HG03558 (cell line): ENCODE measurements around the gene TSPEAR.
"Not testable (repeated sequence)": the region's sequence is repeated elsewhere in the genome, so short reads cannot be mapped to it uniquely, and the experiment has no call there.

Source experiments
- ATAC-seq: cut with Tn5 transposase; IDR thresholded peaks from one replicate; pipeline ENCODE4 v1.9.1; 2021; ENCODE audit warnings: moderate number of reproducible peaks; ENCODE audit not compliant: unreplicated experiment; ENCODE audit errors: extremely low read depth

Gene TSPEAR

DNA sequence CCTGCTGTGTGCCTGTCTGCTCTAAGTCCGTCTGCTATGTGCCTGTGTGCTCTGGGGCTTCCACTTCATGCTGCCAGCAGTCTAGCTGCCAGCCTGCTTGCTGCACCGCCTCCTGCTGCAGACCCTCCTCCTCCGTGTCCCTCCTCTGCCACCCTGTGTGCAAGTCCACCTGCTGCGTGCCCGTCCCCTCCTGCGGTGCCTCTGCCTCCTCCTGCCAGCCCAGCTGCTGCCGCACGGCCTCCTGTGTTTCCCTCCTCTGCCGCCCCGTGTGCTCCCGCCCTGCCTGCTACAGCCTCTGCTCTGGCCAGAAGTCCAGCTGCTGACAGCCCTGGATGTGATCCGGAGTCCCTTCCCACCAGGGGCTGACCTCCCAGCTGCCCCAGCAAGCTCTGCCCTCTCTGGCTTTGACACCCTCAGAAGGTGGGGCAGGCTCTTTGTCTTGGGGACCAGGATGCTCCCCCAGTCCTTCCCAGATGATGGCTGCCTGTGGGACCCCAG lies 73.5 kb downstream of the TSPEAR start:
- ATAC-seq: not testable (repeated sequence)

DNA sequence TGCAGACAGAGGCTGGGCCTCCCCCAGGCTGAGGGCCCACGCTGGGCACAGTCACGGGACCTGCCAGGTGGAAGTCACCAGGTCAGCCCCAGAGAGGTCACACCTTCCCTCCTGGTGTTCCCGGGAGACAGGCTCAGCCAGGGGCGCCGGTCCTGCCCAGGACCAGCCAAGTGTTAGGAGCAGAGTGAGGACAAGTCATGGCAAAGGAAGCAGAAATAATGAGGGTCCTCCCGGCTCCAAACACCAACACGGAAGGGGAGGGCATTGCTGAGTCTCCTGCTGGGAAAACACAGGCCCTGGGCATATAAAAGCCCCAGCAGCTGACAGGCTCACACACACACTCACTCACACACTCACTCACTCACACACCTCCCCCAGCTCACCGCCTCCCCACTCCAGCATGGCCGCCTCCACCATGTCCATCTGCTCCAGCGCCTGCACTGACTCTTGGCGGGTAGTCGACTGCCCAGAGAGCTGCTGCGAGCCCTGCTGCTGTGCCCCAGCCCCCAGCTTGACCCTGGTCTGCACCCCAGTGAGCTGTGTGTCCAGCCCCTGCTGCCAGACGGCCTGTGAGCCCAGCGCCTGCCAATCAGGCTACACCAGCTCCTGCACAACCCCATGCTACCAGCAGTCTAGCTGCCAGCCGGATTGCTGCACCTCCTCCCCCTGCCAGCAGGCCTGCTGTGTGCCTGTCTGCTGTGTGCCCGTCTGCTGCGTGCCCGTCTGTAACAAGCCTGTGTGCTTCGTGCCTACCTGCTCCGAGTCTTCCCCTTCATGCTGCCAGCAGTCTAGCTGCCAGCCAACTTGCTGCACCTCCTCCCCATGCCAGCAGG lies 74.1 kb downstream of the TSPEAR start, which contains the start of gene KRTAP10-10:
Gene KRTAP10-10 (plus strand): TSS at position 339 of the 833 bp plus-strand sequence. CDS start 62 bp downstream, at position 401.
- no peak for ATAC-seq

DNA sequence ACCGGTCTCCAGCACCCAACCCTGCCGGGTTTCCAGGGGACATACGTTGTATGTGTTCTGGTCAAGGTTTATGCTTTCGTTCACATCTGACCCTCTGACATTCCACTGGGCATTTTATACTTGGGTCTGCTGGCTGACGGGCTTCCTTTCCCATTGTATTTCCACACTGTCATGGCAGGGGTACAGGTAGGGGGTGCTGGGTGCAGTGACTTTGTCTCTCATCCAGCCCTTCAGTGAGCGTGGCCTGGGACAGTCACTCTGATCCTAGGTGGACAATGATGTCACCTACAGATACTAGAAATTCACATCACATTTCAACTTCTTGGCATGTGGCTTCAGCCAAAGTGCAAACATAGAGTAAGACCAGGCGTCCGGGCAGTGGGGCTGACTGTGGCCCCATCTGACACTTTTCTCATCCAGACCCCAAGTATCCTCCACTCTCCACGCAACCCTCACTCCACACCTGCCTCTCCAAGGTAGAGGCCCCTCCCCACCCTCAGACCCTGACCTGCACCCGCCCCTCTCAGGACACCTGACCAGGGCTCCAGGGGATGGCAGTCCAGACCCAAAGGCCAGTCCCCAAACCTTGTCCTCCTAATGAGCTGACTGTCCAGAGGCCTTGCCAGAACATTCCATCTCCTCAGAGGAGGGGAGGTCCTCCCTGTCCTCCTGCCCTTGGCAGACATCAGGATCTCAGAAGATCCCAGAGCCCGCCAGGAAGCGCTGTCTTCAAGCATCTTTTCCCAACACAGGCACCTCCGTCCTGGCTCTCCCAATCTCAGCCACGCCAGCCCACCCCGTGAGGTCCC lies 75.0 kb downstream of the TSPEAR start:
- no peak for ATAC-seq

DNA sequence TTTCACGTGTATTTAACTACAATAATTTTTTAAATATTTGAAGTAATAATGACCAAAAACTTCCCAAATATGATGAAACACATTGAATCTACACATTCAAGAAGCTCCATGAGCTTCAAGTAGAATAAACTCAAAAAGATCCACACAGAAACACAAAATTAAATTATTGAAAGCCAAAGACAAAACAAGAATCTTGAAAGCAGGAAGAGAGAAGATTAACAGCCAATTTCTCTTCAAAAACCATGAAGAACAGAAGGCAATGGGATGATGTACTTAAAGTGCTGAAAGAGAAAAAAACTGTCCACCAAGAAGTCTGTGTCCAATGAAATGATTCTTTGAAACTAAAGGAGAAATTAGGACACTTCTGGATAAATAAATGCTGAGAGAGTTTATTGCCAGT lies 79.3 kb downstream of the TSPEAR start:
- ATAC-seq: no peak

DNA sequence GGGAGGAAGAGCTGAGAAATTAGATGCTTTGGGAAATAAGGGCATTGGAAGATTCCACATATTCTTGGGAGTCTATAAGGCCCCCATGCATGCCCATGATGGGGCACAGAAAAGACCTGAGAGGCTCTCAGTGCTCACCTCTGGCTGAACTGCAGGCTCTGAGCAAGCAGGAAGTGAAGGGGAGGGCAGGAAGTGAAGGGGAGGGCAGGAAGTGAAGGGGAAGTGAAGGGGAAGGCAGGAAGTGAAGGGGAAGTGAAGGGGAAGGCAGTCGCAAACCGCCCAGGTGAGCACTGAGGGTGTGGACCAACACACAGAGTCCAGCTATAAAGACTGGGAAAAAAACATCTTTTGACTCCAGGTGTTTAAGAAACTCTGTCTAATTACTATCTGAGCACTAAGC lies 80.9 kb downstream of the TSPEAR start:
- no peak for ATAC-seq

DNA sequence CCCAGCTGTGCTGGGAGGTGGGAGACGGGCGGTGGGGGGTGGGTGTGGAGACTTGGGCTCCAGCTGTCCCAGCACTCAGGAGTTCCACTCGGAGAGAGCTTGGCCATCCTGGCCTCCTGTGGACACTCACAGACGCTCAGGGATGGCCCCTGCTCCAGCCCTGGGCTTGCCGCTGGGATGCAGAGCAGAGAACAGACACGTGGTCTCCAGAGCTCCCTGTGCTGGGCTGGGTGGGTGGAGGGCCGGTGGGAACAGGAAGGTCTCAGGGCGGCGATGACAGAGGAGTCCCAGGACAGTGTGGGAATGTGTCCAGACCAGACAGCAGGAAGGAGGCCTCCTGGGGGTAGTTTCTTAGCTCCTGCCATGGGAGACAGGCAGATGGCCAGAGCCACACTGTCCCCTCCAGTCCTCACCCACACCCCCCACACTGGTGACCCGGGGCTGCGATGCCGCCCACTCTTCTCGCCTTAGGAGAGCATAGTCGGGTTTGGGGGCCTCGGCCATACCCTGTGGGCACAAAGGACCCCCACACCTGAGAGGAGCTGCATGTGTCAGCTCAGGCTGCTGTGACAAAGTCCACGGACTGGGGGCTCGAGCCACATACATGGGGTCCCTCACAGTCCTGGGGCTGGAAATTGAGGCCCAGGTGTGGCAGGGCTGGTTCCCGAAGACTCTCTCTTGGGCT lies 82.5 kb downstream of the TSPEAR start:
- no peak for ATAC-seq

DNA sequence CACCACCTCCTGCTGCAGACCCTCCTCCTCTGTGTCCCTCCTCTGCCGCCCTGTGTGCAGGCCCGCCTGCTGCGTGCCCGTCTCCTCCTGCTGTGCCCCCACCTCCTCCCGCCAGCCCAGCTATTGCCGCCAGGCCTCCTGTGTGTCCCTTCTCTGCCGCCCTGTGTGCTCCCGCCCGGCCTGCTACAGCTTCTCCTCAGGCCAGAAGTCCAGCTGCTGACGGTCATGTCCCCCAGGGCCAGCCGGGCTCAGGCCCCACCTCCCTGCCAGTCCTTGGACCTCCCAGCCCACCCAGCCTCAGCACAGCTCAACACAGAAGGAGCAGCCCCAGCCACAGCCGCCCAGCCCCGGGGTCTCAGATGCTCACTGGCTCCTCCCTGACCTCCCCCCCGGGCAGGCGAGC lies 83.5 kb downstream of the TSPEAR start:
- not testable (repeated sequence) for ATAC-seq

DNA sequence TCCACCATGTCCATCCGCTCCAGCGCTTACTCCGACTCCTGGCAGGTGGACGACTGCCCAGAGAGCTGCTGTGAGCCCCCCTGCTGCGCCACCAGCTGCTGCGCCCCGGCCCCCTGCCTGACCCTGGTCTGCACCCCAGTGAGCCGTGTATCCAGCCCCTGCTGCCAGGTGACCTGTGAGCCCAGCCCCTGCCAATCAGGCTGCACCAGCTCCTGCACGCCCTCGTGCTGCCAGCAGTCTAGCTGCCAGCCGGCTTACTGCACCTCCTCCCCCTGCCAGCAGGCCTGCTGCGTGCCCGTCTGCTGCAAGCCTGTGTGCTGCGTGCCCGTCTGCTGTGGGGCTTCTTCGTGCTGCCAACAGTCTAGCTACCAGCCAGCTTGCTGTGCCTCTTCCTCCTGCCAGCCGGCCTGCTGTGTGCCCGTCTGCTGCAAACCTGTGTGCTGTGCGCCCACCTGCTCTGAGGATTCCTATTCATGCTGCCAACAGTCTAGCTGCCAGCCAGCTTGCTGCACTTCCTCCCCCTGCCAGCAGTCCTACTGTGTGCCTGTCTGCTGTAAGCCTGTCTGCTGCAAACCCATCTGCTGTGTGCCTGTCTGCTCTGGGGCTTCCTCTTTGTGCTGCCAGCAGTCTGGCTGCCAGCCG lies 84.1 kb downstream of the TSPEAR start:
- ATAC-seq: not testable (repeated sequence)

DNA sequence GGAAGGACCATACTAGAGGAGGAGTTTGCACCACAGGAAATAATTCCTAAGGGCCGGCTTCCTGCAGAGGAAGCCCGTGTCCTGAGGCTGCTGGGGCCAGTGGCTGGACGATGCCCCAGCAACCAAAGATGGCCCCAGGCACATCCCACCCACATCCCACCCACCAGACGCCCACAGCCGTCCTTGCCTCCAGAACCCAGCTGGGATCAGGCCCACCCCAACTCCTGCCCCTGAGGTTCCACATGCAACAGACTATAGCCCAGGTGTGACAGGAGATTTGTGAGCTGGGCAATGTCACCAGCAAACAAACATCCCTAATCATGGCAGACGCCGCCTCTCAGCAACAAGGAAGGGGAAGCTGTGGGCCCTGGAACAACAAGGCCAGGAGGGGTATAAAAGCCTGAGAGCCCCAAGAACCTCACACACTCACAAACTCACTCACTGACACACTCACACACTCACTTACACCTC lies 84.7 kb downstream of the TSPEAR start, which contains the start of gene KRTAP10-9:
Gene KRTAP10-9 (plus strand): TSS at position 421 of the 471 bp plus-strand sequence. CDS start 79 bp downstream, outside the sequence.
- ATAC-seq: no peak

DNA sequence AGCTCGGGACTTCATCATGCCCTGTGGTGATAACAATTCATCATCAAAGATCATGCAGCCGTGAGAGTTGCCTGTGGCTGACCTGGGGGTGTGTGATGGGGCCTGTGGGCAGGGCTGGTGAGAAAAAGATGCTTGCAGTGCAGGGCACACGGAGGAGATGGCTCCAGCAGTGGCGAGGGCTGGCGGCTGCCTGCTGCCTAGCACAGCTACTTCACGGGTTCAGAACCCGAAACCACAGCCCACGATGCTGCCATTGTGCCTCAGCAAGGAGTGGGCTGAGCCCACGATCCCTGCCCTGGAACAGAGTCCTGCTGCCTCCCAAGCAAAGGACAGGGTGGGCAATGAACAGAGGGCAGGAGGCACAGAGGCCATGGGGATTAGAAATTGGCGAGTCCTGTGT lies 85.1 kb downstream of the TSPEAR start:
- ATAC-seq: no peak

DNA sequence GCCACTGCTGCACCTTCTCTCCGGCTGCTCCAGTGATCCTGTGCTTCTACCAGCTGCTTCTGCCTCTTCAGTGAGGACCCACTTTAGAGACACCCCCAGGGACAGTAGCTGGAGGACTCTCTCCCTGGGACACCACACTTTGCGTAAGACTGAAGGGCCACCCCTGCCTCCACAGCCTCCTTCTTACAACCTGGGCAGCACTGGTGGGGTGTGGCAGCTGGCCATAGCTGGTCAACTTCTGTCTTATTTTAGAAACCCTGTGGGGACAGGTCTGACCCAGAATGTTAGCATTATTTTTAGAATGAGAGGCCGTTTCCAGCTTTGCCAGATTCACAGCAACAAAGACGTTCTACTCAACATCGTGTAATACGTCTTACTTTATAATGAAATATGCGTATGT lies 85.6 kb downstream of the TSPEAR start:
- no peak for ATAC-seq

DNA sequence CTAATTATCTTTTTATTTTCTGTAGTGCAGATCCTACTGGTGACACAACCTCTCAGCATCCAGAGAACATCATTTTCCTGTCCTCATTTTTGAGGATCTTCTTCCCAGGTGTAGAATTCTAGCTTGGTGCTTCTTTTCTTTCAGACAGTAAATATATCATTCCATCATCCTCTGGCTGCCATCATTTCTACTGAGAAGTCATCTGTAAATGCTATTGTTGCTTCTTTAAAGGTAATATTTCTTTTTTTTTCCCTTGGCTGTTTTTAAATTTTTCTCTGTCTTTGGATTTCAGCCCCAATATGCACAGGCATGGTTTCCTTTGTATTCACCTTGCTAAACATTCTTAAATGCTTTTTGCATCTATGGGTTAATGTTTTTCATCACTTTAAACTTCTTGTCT lies 87.8 kb downstream of the TSPEAR start:
- ATAC-seq: no peak

DNA sequence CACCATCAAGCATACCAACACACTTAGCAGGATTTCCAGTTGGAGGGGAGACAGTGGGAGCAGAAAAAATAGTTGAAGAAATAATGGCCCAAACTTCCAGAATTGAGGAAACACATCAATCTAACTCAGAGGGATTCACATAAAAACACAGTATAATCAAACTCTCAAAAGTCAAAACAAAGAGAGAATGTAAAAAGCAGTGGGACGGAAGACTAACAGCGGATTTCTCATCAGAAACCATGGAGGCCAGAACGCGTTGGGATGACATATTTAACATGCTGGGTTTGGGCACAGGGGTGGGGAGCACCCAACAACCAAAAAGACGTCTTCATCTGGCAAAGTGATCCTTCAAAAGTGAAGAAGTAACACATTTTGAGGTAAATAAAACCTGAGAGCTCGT lies 91.5 kb downstream of the TSPEAR start:
- ATAC-seq: no peak

DNA sequence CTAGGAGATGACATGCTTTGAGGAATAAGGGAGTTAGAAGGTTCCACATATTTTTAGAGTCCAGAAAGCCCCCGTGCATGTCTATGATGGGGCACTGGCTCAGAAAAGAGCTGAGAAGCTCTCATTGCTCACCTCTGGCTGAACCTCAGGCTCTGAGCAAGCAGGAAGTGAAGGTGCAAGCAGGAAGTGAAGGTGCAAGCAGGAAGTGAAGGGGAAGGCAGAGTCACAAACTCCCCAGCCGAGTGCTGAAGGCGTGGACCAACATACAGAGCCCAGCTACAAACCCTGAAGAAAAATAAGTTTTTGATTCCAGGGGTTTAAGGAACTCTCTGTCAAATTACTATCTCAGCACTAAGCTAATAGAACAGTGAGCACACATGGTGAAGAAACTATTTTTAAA lies 92.5 kb downstream of the TSPEAR start:
- no peak for ATAC-seq

DNA sequence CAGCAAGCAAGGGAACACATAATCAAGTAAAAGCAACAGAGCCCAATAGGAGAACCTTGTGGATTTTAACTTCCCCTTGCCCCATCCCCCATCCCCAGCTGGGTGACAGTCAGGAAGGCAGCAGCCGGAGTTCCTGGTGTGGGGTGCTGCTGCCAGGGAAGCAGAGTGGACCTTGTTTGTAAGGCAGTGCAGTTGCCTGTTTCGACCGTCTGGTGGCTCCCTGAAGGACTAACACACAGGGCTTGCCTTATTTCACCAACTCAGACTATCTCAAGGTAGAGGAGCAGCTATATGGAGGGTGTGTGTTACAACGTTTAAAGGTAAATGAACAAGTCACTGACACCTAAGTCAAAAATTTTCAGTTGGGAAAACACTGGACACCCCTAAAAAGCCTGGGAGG lies 92.9 kb downstream of the TSPEAR start:
- ATAC-seq: no peak

DNA sequence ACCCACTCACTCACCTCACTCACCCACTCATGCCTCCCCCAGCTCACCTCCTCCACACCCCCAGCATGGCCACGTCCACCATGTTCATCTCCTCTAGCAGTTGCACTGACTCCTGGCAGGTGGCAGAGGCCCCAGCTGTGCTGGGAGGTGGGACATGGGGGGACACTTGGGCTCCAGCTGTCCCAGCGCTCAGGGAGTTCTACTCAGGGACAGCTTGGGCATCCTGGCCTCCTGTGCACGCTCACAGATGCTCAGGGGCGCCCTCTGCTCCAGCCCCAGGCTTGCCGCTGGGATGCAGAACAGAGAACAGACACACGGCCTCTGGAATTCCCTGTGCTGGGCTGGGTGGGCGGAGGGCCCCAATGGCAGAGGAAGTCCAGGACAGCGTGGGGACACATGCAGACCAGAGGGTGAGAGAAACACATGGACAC lies 94.3 kb downstream of the TSPEAR start:
- no peak for ATAC-seq

DNA sequence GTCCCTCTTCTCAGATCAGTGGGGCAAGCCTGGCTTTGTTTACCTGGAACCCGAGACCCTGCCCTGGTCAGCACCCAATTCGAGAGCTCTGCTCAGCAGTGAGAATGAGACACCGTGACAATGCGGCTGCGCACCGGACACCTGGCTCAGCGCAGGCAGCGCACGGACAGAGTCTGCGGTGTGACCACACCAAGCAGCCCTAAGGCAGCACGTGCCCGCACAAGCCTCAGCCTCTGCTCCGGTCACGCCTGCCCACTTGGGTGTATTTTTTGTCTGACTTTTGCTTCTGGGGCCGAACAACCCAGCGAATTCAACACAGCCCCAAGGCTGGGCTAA lies 94.8 kb downstream of the TSPEAR start:
- no peak for ATAC-seq

DNA sequence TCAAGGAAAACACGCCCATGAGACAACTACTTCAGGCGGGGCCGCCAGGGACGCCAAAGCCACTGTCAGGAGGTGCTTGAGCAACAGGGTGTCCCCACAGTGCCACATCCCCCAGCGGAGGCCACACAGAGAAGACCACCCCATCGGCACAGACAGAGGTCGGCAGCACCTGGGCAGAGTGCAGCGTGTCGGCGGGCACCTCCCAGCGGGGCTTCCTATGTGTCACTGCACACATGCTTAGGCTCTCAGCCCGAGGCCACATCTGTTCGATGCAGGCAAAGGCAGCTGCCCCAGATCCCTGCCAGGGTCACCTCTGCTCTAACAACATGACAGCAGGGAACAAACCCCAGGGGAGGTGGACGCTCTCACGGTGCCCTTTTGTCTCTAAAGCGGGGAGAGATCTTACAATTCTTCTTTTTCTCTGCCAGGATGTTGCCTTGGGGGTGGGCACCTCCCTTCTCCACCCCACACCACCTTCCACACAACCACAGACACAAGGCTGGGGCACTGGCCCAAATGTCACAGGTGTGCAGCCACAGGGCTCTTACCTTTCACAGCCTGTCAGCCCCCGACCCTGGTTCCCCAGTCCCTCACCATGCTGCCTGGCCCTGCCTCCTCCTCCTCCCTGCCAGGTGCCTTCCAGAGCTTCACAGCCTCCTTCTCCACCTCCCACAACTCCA lies 95.3 kb downstream of the TSPEAR start:
- ATAC-seq: no peak

DNA sequence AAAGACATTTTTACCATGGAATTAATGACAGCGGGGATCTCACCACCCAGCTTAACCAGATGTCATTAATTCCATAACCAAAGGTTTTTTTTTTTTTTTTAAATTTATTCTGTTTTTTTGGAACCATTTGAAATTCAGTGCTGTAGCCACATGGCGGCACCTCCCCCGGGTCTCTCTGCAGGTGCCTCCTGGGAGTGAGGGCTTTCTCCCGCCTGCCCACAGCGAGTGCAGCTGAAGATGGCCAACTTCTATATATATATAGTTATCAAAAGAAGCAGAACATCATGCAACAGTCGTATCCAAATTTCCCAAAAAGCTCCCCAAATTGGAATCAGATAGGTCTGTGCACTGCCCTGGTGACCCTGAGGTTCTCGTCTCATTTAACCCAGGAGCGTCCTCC lies 95.9 kb downstream of the TSPEAR start:
- no peak for ATAC-seq
